RWPE2 (cell line): ENCODE measurements around the gene NKX1-2.

Source experiments
- ATAC-seq: fragments of 200-7000 bp; cut with Tn5 transposase; 3 replicates; pipeline ENCODE4 v1.9.1; 2021; ENCODE audit warnings: low read depth
- DNase-seq: peaks from one replicate; pipeline ENCODE4 v3.0.0-alpha.2; 2020; ENCODE audit warnings: low spot score
- H3K27ac ChIP-seq: fragments of 450-650 bp; 2 replicates; pipeline ENCODE4 v1.5.1; 2017; ENCODE audit warnings: mild to moderate bottlenecking; ENCODE audit not compliant: poor library complexity, severe bottlenecking
- H3K27me3 ChIP-seq: fragments of 250-450 bp; sonication (Bioruptor Pico); 2 replicates; pipeline ENCODE4 v1.5.1; 2021; ENCODE audit warnings: mild to moderate bottlenecking, moderate library complexity; ENCODE audit not compliant: insufficient read depth, poor library complexity, severe bottlenecking
- H3K36me3 ChIP-seq: fragments of 250-450 bp; sonication (Bioruptor Pico); 2 replicates; pipeline ENCODE4 v1.5.1; 2020; ENCODE audit warnings: low read depth, mild to moderate bottlenecking, moderate library complexity
- H3K4me1 ChIP-seq: fragments of 250-450 bp; sonication (Bioruptor Pico); 2 replicates; pipeline ENCODE4 v1.5.1; 2021; ENCODE audit warnings: mild to moderate bottlenecking, moderate library complexity; ENCODE audit not compliant: insufficient read depth, poor library complexity, severe bottlenecking
- H3K4me3 ChIP-seq: fragments of 250-450 bp; sonication (Bioruptor Pico); 2 replicates; pipeline ENCODE4 v1.5.1; 2021; ENCODE audit warnings: mild to moderate bottlenecking, moderate library complexity; ENCODE audit not compliant: severe bottlenecking
- H3K9me3 ChIP-seq: fragments of 250-450 bp; sonication (Bioruptor Pico); 2 replicates; pipeline ENCODE4 v1.5.1; 2021; ENCODE audit warnings: mild to moderate bottlenecking, moderate library complexity; ENCODE audit not compliant: severe bottlenecking
- CTCF ChIP-seq: fragments of 450-650 bp; IDR thresholded peaks from one replicate; pipeline ENCODE4 v1.5.1; 2017; ENCODE audit warnings: mild to moderate bottlenecking, moderate library complexity; ENCODE audit not compliant: poor library complexity, severe bottlenecking

Gene NKX1-2

DNA sequence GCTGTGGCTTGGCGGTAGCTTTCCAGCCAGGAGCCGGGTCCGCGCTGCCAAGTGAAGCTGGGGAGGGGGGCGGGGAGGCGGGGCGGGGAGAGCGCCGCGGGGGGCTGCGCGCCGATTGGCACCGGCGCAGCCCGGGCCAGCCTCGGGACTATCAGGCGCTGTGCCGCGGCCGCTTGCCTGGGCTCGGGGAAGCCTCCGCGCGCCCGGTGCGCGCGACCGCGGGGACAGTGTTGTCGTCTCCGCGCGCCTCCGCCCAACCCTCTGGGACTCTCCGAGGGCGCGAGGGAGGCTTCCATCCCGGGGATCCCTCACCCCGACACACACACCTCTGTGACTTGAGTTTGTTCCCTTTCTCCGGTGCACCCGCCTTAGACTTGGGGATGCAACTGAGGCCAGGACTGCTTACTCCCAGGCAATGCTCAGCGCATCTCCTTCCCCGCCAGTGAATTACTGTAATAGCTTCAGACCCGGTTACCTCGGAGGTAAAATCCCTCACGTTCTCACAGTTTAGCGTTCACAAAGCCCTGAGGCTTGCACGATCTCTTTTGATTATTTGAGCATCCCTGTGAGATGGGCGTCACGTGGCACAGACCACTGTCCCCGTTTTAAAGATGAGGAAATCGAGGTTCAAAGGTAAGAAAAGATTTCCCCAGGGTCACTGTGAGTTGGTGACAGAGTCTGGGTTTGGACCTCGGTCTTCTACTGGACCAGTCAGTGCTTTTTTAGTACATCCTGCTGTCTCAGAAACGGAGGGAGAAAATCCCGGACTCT lies at the start of gene NKX1-2:
Gene NKX1-2, minus strand, starts transcription at position 24 of the 771 bp plus-strand sequence. CDS start 92 bp downstream, outside the sequence.
- no peak within 1 kb of the TSS for H3K27ac ChIP-seq
- no peak for TF ChIP-seq CTCF
- no peaks in the 10 kb centered on the region for H3K9me3 ChIP-seq
- peaks cover 41% of the 10 kb centered on the region for H3K27me3 ChIP-seq
- ATAC-seq (peak; percentile 48), DNase-seq (no peak)
- peak within 1 kb of the TSS; percentile 20 for H3K4me3 ChIP-seq
- H3K4me1 ChIP-seq = peaks cover 3% of the 10 kb centered on the region
- H3K36me3 ChIP-seq = no peaks in the 10 kb centered on the region

DNA sequence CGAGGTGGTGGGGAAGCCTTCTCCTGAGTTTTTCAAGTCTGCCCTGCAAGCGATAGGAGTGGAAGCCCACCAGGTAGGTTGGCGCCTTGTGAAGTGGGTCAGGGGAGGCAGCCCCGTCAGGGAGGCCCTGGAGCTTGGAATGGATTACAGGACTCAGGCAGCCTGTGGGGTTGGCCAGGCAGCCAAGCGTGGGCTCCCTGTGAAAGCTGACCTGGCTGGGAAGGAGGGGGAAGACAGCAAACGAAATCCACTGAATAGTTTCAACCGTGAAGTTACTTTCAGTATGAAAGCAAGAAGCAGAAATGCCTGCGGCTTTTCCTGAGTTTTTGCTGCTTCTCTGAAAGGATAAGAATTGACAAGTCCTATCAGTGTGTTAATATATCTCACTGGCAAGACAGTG lies 48.2 kb upstream of the NKX1-2 start:
- Histone ChIP-seq H3K4me1 (no peaks in the 10 kb centered on the region), H3K27ac (no peak overlapping the region), H3K36me3 (peaks cover 9% of the 10 kb centered on the region), H3K4me3 (no peak overlapping the region), H3K9me3 (no peaks in the 10 kb centered on the region), H3K27me3 (no peaks in the 10 kb centered on the region)
- no peak for TF ChIP-seq CTCF
- no peak for ATAC-seq
- no peak for DNase-seq

GRCh38 chr10:124497196-124497881 lies 47.5 kb upstream of the NKX1-2 start:
- no peak for DNase-seq
- H3K27me3 ChIP-seq = no peaks in the 10 kb centered on the region
- H3K27ac ChIP-seq = no peak overlapping the region
- TF ChIP-seq CTCF = no peak
- H3K4me3 ChIP-seq = no peak overlapping the region
- H3K36me3 ChIP-seq = peaks cover 9% of the 10 kb centered on the region
- ATAC-seq = no peak
- H3K4me1 ChIP-seq = no peaks in the 10 kb centered on the region
- H3K9me3 ChIP-seq = no peaks in the 10 kb centered on the region

DNA sequence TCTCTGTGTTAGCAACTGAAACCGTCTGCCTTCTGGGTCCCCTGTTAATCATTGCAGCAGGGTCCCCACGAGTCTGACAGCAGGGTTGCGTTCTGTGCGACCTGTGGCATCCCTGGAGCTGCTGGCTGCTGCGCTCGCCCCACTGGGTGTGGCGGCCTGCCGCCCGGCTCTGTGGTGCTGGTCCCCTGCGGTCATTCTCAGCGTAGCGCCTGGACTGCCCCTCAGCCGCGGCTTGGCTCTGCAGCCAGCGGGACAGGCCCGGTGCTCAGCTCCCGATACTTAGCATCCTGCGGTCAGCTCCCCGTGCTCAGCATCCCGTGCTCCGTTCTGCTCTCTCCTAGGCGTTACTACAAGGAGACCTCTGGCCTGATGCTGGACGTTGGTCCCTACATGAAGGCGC lies 46.8 kb upstream of the NKX1-2 start:
- Histone ChIP-seq H3K9me3 (no peaks in the 10 kb centered on the region), H3K27ac (no peak overlapping the region), H3K27me3 (no peaks in the 10 kb centered on the region), H3K4me1 (no peaks in the 10 kb centered on the region), H3K4me3 (no peak overlapping the region), H3K36me3 (peaks cover 9% of the 10 kb centered on the region)
- DNase-seq (no peak), ATAC-seq (no peak)
- no peak for TF ChIP-seq CTCF

GRCh38 chr10:124496150-124496549 lies 46.3 kb upstream of the NKX1-2 start:
- Histone ChIP-seq H3K27ac (no peak overlapping the region), H3K36me3 (peaks cover 9% of the 10 kb centered on the region), H3K4me3 (no peak overlapping the region), H3K27me3 (no peaks in the 10 kb centered on the region), H3K9me3 (no peaks in the 10 kb centered on the region), H3K4me1 (no peaks in the 10 kb centered on the region)
- TF ChIP-seq CTCF = no peak
- DNase-seq = no peak
- ATAC-seq = no peak
